Right atrium auricular region (tissue), 2 donors: ENCODE measurements around the gene CBARP. TPM values are rescaled to one million over a fixed set of nuclear protein-coding genes. Genes with fewer than 3 reads are reported as not detected.

ENCODE experiments used
- DNase-seq: peaks from one replicate; pipeline ENCODE4 v3.0.0-alpha.2; 2019; ENCODE audit warnings: low spot score
- H3K27ac ChIP-seq, 2 donors: fragments of 200-600 bp; sonication (generic); 1 replicate in 1 of 2; 2 replicates in 1 of 2; pipeline ENCODE4 v1.5.1; 2016 to 2019
- H3K27me3 ChIP-seq, 2 donors: fragments of 200-600 bp; sonication (generic); one replicate each; pipeline versions ENCODE4 v1.5.1 to v1.6.0; 2017 to 2019
- H3K36me3 ChIP-seq: fragments of 200-600 bp; sonication (generic); one replicate; pipeline ENCODE4 v1.5.1; 2016
- H3K4me1 ChIP-seq, 2 donors: fragments of 200-600 bp; sonication (generic); one replicate each; pipeline versions ENCODE4 v1.5.1 to v1.6.0; 2017 to 2019
- H3K4me3 ChIP-seq, 2 donors: fragments of 200-600 bp; sonication (generic); 1 replicate in 1 of 2; 2 replicates in 1 of 2; pipeline ENCODE4 v1.5.1; 2017 to 2019; ENCODE audit warnings: mild to moderate bottlenecking in 1 of 2, moderate library complexity in 1 of 2
- H3K9me3 ChIP-seq, 2 donors: fragments of 200-600 bp; sonication (generic); one replicate each; pipeline ENCODE4 v1.5.1; 2019
- total RNA-seq, 2 donors: library from RNA; depleted of rRNA; stranded (reverse); fragments of >200 nt; gene quantifications; one replicate each; pipeline ENCODE4 v1.1.0, GENCODE V29; 2016
- TF ChIP-seq, protein P1 (sequence below), 2 donors: fragments of 200-600 bp; sonication (generic); IDR thresholded peaks; one replicate each; pipeline ENCODE4 v1.5.1; 2019; ENCODE audit warnings: antibody characterized with exemption in 2 of 2

The CBARP gene
- total RNA-seq, 2 donors from 2014 or later, result 2.4 to 2.6 TPM

DNA sequence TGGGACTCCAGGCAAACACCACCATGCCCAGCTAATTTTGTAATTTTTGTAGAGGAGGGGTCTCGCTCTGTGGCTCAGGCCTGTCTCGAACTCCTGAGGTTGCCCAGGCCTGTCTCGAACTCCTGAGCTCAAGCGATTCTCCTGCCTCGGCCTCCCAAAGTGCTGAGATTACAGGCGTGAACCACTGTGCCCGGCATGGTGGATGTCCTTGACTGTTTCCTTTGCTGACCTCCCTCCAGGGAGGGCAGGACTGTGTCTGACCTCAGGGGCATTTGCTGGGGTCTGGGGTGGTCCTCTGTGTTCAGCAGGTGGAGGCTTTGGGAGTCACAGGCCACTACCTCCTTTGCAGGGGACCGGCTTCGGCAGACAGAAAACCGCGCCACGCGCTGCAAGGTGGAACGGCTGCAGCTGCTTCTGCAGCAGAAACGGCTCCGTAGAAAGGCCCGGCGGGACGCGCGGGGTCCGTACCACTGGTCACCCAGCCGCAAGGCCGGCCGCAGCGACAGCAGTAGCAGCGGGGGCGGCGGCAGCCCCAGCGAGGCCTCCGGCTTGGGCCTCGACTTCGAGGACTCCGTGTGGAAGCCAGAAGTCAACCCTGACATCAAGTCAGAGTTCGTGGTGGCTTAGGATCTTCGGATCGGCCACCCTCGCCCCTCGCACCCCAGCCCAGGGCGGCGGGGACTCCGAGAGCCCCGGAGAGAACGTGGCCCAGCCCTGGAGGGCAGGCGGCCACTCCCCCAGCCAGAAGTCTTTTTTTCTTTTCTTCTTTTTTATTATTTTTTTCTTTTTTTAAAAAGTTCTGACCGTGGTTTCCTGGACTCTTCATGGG, 19.1 kb upstream of the CBARP start:
- peaks cover 0 to 97% of the 10 kb centered on the region in 2 donors for H3K4me1 ChIP-seq

DNA sequence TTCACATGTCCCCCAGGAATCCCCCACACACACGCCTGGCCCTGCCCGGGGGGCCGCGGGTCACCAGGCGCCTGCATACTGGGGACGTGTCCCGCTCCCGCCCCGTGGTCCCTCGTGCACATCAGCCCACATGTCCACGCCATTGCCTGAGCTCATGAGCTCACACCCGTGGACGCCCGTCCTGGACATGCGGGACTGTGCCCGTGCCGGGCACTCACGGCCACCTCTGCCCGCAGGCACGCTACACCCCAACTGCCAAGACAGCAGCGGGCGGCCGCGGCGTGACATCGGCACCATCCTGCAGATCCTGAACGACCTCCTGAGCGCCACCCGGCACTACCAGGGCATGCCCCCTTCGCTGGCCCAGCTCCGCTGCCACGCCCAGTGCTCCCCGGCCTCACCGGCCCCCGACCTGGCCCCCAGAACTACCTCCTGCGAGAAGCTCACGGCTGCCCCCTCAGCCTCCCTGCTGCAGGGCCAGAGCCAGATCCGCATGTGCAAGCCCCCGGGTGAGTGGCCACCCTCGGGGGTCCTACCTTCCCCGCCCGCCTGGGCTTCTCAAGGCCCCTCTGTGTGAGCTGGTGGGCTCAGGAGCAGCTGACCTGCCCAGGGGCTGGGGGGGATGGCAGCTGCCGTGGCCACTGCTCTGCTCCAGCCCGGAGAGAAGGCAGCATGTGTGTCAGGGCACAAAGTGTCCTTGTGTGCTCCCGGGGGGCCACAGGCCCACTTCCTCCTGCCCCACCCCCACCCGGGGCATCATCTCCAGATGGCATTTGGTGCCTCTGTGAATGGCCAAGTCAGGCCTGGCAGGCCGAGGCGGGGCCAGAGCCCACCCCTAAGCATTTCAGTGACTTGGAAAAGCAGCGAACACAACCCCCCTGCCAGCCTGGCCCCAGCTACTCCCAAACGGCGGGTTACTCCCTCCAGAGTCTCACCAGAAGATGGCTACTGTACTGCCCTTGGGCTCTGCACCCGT, 17.7 kb upstream of the CBARP start:
- Histone ChIP-seq H3K4me1 (peaks cover 0 to 98% of the 10 kb centered on the region in 2 donors), H3K27ac (peak overlapping the region; percentile 97 to 100), H3K27me3 (no peaks in the 10 kb centered on the region), H3K36me3 (peaks cover 63% of the 10 kb centered on the region), H3K4me3 (no peak overlapping the region), H3K9me3 (no peaks in the 10 kb centered on the region)
- DNase-seq, result no peak
- TF ChIP-seq, protein P1, sequence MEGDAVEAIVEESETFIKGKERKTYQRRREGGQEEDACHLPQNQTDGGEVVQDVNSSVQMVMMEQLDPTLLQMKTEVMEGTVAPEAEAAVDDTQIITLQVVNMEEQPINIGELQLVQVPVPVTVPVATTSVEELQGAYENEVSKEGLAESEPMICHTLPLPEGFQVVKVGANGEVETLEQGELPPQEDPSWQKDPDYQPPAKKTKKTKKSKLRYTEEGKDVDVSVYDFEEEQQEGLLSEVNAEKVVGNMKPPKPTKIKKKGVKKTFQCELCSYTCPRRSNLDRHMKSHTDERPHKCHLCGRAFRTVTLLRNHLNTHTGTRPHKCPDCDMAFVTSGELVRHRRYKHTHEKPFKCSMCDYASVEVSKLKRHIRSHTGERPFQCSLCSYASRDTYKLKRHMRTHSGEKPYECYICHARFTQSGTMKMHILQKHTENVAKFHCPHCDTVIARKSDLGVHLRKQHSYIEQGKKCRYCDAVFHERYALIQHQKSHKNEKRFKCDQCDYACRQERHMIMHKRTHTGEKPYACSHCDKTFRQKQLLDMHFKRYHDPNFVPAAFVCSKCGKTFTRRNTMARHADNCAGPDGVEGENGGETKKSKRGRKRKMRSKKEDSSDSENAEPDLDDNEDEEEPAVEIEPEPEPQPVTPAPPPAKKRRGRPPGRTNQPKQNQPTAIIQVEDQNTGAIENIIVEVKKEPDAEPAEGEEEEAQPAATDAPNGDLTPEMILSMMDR (IDR thresholded peaks at IDR 0.05), result no peak

More for the DNA sequence above, 19.1 kb upstream of the CBARP start:
- Histone ChIP-seq H3K27ac (peak overlapping the region; percentile 93 to 97), H3K9me3 (no peaks in the 10 kb centered on the region), H3K4me3 (no peak overlapping the region), H3K36me3 (peaks cover 50% of the 10 kb centered on the region), H3K27me3 (no peaks in the 10 kb centered on the region)
- TF ChIP-seq, protein P1 (IDR thresholded peaks at IDR 0.05), result no peak
- DNase-seq, result no peak

DNA sequence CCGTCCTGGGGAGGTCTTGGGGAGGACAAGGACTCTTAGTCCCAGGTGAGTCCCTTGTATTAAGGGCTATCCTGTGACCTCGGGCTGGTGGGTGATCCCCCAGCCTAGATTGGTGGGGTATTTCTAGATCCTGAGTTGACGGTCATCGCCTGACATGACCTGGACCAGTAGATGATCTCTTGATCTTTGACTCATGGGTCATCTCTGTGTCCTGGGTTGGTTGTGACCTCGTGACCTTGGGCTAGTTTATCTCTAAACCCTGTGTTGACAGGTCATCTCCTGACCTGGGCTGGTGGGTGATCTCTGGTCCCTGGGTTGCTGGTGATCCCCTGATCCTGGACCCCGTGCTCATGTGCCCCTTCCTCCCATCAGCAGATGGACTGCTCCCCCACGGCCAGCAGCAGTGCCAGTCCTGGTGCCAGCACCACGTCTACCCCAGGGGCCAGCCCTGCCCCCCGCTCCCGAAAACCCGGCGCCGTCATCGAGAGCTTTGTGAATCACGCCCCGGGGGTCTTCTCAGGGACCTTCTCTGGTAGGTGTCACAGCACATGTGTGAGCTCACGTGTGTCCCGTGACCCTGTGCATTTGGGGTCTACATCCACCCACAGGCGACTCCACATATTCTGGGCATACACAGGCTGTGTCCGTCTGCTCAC, 16.9 kb upstream of the CBARP start:
- DNase-seq, result no peak
- peak overlapping the region; percentile 97 to 100 for H3K27ac ChIP-seq
- TF ChIP-seq, protein P1 (IDR thresholded peaks at IDR 0.05), result no peak
- peaks cover 66% of the 10 kb centered on the region for H3K36me3 ChIP-seq
- peaks cover 0 to 89% of the 10 kb centered on the region in 2 donors for H3K4me1 ChIP-seq
- H3K9me3 ChIP-seq, result no peaks in the 10 kb centered on the region
- no peaks in the 10 kb centered on the region for H3K27me3 ChIP-seq
- no peak overlapping the region for H3K4me3 ChIP-seq

DNA sequence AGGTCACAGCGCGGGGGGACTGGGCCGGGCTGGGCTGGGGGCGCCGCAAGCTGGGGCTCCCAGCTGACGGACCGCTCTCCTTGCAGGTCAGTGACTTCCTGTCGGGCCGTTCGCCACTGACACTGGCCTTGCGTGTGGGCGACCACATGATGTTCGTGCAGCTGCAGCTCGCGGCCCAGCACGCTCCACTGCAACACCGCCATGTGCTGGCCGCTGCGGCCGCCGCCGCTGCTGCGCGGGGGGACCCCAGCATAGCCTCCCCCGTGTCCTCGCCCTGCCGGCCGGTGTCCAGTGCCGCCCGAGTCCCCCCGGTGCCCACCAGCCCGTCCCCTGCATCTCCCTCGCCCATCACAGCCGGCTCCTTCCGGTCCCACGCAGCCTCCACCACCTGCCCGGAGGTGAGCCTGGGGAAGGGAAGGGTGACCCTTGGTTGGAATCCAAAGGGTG, 16.3 kb upstream of the CBARP start:
- Histone ChIP-seq H3K4me1 (peaks cover 0 to 84% of the 10 kb centered on the region in 2 donors), H3K9me3 (no peaks in the 10 kb centered on the region), H3K4me3 (peak overlapping the region in 1 of 2 donors; percentile 81), H3K27me3 (no peaks in the 10 kb centered on the region), H3K27ac (peak overlapping the region; percentile 97 to 100), H3K36me3 (peaks cover 66% of the 10 kb centered on the region)
- TF ChIP-seq, protein P1 (IDR thresholded peaks at IDR 0.05), result no peak
- no peak for DNase-seq

DNA sequence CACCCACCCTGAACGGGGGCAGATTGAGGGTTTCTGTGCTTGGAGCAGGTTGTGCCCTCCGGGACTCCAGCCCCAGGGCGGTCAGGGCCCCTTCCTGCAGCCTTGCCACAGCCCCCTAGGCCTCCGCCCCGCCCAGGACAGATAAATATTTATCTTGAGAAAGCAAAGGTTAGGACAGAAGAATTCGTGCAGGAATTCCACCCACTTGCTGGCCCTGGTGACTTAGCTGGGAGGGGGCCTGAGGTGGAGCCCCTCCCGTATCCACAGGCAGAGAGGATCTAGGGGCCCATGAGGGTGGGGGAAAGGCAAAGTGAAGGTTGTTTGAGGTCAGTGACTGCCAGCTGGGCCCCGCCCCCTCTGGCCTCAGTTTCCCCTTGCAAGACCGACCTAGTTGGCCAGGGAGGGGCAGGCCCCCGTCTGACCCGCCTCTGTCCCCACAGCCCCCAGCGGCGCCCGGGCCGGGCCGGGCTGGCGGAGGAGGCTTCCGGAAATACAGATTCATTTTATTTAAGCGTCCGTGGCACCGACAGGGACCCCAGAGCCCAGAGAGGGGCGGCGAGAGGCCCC, 15.8 kb upstream of the CBARP start:
- peak overlapping the region; percentile 81 to 82 for H3K4me3 ChIP-seq

More for the DNA sequence above, 15.8 kb upstream of the CBARP start:
- no peaks in the 10 kb centered on the region for H3K9me3 ChIP-seq
- TF ChIP-seq, protein P1 (IDR thresholded peaks at IDR 0.05), result no peak
- peak overlapping the region; percentile 97 to 100 for H3K27ac ChIP-seq
- peaks cover 66% of the 10 kb centered on the region for H3K36me3 ChIP-seq
- no peaks in the 10 kb centered on the region for H3K27me3 ChIP-seq
- peaks cover 0 to 79% of the 10 kb centered on the region in 2 donors for H3K4me1 ChIP-seq
- DNase-seq, result no peak
